UCSD-AML1 (cell line): ENCODE results near the gene ZBTB46.

Experiments
- DNase-seq: peaks from one replicate; lab custom pipeline; 2025; ENCODE audit not compliant: unreplicated experiment; lab: John Stamatoyannopoulos, UW

The ZBTB46 gene

DNA sequence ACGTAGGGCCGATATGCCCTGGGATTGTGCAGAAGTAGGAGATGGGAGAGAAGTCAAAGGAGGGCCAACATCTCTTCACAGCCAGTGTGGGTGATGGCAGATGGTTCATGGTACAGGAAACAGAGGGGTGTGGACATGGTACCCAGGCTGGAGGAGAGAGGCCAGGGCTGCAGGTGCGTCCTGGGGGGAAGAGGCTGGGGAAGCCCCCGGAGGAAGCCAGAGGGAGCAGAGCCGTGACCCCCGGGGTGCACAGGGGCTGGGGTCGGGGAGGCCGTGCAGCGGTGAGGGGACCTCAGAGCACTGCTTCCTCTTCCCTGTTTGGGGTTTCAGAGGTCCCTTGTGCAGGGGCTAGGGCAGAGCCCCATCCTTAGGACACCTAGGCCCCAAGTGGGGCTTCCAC, 11.2 kb upstream of the ZBTB46 start:
- no peak for DNase-seq

DNA sequence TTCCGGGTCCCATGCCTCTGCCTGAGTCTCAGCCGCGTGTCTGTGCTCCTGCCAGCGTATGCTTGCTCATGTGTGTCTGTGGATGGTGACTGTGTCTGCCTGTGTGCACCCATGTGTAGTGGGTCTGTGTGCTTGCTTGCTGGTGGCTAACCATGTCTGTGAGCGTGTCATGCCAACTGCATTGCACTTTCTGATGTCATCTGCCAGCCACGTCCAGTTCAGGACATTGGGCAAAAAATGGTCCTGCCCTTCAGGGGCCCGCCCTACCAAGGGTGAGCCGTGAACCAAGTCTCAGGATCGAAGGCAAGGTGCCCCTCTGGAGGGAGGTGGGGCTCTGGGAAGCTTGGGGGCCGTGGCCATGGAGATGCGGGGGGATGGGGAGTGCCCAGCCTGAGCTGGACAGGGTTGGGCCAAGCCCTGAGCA, 9.4 kb upstream of the ZBTB46 start:
- DNase-seq = no peak

DNA sequence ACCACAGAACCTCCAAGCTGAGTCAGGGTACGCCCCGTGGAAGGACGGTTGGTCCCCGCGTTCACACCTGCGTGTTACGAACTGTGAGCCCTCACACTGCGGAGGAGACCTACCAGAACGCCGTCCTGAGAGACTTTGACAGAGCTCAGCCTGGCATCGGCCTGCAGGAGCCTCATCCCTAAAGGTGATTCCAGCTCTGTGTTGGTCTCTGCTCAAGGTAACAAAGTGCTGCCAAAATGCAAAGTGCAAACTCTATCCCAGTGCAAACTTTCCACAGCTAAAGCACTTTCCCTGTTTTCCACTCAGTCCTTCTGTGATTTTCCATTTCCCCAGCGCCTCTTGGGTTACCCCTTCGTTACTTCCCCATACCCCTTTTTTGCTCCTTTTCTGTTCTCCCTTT, 8.6 kb upstream of the ZBTB46 start:
- no peak for DNase-seq

DNA sequence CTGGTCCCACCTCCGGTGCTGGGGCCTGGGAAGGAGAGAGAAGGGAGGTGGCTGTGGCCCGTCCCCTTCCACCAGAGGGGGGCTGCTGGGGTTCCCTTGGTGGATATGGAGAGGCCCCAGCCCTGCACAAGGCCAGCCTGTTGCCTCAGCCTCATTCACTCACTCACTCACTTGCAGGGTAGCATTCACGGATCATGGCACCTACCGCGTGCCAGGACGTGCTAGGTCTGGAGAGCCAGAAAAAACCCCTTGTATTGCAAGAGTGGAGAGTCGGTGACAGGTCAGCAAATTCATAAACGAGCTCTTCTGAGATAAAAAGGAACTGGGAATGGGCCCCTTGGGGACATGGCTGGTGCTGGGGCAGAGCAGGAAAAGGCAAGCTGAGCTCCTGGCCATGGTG, 6.4 kb upstream of the ZBTB46 start:
- no peak for DNase-seq

DNA sequence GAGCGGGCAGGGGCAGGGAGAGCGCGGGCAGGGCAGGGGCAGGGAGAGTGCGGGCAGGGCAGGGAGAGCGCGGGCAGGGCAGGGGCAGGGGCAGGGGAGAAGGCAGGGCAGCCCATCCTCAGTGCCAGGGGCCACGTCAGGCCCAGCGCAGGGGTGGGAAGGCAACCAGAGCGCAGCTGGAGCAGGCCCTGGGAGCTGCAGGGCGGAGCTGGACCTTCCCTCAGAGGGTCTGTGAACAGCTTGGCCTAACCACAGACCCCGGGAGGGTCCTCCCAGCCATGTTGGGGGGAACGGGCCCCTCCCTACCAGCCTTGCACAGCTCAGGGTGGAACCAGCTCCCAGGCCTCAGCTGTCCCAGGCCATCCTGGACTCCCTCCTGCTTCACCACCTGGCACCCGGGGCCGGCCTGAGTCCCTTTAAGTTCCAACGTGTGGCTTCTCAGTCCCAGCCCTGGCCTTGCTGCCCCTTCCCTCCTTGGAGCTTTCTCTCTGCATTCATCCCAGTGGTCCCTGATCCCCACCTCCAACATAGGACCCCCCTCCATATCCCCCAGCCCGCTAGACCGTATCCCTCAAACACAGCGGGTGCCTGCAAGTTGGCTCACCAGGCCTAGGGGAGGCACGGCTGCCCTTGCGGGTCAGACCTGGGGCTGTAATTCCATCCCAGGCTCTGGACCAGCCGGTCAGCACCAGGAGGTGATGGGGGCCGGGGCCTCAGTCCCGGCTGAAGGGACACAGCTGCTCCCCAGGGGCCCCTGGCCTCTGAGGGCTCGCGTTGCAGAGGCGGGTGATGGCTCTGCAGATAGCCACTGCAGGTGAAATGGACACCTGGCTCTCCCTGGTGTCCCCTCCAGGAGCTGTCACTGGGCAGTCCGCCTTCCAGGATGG, 5.6 kb upstream of the ZBTB46 start:
- DNase-seq = no peak

DNA sequence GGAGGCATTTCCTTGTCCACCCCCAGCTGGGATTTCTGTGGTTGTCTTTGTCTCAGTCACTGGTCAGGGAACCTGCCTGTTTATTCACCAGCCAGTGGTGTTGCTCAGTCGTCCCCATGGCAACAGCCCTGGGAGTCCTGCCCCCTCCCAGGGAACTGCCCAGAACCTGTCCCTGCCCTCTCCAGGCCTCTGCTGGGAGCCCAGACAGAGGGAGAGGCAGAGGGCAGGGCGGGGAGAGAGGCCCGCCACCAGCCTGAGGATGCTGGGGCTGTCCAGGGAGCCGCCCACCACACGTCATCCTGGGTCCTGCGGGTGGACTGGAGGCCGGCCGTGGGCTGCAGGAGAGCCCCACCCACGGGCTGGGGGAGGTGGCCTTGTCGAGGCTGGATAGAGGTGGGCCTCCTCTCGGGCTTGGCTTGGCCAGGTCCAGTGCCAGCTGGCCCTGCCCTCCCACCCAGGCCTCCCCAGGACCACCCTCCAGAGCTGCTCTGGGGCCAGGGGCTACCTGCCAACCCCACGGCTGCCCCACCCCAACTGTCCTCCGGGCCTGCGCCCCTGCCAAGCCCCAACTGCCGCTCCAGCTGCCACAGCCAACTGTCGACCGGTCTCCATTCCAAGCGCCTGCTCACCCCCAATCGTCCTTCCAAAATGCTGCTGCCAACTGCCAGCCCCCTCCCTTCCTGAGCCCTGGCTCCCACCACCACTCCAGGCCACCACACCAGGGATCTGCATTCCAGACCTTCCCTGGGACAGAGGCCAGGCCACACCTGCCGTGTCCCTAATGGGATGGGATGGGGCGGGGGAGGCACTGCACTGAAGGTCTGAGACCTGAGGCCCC, 4.2 kb upstream of the ZBTB46 start:
- peak; percentile 59 for DNase-seq

DNA sequence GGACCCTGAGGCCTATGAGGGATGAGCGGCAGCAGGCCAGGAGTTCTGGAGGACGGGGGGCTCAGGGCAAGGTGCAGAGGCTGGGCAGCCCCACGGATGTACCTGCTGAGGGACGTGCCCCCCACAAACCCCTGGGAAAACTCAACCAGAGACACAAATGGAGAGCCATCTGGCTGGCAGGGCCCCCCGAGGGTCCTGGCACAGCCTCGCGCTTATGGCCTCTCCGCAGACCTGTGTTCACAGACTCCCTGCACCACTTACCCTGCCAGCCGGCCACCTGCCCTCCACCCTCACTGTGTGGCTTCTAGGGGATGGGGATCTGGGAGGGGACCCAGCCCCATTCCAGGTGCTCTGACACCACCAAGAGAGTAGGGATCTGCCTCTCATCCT, 3.4 kb upstream of the ZBTB46 start:
- no peak for DNase-seq

DNA sequence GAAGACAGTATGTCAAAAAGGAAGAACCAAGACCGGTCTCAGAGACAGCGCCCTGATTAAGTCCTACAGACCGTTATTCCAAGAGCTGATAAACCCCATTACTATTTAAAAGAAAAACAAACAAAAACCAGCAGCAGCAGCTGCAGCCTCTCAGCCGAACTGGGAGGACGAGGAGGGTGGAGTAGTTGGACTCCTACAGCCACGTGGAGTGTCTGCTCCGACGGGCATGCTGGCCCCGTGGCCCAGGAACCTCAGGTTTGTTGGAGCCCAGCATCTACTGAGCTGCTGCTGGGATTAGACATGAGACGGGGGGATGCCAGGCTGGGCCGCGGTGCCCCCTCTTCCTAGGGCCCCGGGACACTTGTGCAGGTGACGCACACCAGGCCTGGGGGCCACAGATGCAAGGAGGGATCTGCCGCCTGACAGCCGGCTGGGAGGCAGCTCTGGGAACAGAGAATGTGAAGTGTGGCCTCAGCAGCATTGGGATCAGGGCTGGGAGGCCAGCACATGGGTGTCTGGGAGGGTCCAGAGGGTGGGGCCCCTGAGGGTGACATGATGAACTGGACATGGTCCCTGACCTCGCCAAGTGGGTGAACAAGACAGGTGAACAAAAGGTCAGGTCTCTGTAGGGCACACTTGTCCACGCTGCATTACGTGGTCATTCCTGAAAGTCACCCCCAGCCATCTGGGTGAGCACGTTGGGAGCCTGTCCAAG, 2.9 kb upstream of the ZBTB46 start:
- DNase-seq = no peak

DNA sequence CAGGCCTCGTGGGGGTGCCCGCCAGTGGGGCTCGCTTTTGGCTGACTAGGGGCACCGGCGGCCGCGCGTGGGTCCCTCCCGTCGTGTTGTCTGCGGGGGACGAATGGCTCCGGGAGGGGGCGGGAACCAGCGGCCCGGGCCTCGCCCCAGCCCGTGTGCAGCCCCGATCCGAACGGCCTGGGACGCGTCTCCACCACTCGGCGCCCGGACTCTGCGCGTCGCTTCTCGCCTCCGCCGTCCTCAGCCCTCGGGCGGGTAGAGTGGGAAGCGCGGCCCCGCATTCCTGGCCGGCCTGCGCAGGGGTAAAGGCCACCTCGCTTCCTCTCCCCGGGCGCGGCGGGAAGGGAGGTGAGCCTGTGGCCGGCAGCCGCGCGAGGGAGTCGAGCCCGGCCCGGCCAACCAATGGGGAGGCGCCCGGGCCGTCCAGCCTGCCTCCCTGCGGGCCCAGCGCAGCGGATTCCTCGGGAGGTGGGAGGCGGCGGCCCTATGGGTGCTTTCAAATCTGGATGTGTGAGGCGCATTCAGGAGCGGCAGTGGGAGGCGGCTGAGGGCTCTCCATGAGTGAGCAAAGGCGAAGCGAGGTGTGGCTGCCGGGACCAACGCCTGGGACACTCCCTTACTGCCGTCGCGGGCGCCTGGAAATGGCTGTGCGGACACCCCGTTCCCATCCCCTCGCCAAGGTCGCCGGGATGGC, 1.1 kb upstream of the ZBTB46 start:
- DNase-seq = peak; percentile 63

DNA sequence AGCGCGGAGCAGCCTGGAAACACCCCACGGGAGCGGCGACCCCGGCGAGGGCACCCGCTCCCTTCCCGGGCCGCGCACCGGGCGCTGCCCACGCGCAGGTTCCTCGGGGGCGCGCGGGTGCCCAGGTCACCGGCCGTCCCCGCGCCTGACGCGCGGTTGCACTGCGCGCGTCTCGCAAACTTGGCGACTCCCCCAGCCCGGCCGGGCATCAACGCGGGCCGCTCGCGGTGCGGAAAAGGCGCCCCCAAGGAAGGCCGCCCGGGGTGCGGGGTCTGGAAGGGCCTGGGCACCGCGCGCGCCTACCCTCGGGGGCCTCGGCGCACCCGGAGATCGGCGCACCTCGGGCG, 555 bp upstream of the ZBTB46 start:
- no peak for DNase-seq

DNA sequence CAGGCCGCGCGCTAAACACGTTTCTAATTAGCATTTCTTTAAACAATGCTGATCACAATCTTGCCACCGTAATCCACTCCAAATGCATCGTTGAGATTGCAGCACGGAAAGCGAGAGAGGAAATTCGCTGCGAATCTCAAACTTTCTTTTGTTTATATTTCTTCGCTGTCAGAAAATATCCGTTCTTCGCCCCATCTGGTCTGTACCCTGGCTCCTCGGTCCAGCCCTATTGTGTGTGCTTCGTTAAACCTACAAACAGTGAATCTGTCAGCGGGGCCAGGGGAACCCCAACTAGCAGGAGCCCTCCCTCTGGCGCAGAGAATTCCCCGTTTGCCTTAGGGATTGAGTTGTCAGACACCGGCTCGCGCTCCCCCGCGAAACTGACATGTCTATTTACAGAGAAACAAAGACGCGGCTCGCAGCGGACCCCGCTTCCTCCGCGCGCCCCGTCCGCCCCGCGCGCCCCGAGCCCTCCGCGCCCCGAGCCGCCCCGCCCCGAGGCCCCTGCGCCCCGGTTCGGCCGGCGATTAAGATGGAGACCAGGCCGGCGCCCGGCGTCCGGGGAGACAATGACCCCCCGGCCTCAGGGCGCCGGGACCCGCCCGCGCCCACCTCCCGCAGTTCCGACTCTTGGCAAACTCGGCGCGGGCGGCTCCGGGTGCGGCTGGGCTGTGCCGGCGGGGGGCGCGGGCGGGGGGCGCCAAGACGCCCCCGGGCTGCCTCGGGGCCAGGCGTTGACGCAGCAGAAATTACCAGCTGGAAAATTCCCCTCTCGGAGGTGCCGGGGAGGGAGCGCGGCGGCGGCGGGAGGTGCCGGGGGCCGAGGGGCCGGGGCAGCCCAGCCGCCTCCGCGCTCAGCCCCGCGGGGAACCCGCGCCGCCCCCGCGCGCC, 874 bp downstream of the ZBTB46 start:
- DNase-seq = no peak

DNA sequence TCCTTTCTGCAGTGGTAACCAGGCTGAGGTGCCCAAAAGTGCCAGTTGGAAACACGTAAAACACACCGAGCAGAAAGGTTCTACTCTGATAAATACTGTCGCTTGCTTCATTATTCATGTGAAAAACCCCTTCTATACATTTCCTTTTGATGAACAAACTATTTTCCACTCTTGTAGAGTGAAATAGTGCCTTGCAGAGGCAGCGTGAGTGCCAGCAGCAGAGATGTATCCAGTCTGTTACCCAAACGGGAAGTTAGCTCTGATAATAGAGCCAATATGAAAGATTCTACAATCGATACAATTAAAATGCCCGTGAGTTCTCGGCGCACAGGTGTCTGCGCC, 1.5 kb downstream of the ZBTB46 start:
- DNase-seq = no peak

DNA sequence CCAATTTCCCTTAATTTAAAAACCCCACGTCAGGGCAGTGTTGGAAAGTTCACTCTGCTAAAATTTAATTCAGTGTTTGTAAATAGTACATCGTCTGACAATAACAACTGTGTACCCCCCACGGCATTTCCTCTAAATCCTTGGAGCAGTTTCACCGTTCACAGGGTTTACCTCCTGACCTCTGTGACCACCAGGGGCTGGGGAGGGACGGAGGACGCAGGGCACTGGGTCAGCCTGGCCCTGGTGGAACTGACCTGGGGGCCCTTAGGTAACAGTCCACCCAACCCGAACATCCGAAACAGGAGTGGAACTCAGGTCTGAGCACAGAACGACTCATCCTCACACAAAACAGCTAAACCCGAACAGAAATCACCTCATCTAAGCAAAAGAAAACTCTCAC, 2.1 kb downstream of the ZBTB46 start:
- DNase-seq = no peak

DNA sequence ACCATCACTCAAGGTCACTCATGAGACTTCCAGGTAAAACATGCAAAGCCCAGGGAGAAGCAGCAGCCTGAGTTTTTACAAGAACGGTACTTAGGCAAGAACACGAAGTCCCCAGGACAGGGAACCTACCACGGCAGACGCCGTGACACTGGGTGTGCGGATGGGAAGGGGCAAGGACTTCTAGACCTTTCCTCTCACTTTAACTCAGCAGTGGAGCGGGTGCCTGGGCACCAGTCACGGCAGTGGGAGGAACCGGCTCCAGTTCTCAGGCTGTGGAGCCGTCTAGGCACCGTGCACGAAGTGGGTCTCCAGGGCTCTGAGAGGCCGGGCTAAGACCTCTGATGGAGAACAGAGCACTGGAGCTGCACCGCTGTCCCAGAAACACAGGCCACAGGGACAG, 2.5 kb downstream of the ZBTB46 start:
- DNase-seq = no peak

DNA sequence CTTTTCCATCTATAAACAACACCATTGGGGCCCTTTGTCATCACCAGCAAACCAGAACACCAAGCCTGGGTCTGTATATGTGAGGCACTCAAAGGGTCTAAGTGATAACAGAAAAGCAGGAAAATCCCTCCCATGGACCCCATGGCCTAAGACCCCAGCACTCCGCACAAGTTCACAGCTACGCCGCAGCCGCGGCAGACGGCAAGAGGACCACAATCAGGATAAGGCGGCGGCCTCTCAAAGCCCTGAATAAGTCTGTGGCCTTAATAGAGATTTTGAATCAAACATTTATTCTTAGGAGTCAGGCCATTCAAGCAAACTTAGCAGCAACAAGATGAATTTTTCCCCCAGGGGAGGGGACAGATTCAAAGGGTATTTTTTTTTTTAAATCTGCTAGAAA, 2.9 kb downstream of the ZBTB46 start:
- DNase-seq = no peak

DNA sequence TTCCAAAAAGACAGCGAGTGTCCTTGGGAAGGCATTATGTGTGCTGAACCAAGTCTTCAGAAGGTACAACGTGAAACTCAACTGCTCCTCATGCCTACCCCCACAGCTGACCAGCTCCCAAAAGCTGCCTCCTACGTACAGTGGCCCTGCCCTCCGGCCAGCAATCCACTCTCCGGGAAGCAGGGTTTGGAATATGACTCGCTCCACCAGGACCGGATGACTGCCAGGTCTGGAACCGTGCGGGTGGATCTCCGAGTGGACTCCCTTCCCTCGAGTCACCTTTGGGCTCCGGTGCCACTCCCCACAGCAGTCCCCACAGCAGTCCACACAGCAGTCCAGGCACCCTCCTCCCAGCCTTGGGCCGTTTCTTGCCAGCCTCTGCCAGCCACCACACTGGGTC, 4.3 kb downstream of the ZBTB46 start:
- DNase-seq = no peak

DNA sequence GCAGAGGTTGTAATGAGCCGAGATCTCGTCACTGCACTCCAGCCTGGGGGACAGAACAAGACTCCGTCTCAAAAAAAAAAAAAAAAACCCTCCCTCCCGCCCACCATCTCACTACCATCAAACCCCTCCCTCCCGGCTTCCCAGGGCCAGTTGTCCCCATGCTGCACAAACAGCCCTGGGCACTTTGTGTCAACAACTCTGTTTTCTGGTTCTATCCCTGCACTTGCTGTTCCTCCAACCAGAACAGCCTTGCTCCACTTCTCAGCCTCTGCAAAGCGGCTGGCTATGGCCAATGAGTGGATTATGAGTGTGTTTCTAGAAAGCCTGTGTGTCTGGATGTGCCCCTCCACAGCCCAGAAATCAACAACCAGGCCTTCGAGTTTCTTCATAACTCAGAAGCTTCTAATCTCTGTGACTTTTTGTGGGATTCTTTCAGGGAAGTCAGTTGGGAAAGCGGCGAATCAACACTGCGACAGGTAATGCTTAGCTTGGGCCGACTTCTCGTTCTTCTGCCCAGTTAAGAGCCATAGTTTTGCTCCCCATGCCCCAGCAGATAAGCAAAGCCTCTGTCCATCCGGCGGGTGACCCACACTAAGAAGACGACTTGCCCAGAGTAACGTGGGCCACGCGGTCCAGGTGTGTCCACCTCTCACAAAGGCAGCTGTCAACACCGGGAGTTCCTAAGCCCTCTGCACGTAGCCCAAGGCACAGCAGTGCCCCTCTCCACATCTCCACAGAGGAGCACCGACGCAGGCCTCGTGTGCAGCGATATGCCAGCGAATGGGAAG, 5.5 kb downstream of the ZBTB46 start:
- no peak for DNase-seq

DNA sequence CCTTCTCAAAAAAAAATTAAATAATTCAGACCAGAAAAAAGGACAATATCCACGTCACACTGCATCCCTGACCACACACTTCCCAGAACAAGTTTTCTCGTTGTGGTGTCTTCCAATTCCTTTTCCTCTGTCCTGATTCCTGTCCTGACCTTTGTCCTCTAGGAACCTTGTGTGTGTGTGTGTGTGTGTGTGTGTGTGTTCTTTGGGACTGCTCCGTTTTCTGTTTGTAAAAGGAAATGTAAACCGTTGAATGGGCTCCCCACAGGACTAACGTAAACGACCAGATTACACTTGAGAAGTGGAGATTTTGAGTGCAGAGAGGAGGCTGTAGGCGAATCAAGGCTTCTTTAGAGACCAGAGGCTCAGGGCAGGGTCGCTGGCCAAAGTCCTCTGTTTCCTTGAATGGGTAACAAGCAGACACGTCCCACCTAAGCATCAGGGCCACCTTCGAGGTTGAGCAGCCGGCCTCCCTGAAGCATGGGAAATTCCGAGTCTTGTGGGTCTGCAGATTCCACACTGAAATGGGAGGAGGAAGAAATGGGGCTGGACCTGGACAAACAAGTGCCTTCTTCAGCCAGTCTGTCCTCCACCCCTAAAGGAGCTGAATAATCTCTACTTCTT, 7.3 kb downstream of the ZBTB46 start:
- no peak for DNase-seq

DNA sequence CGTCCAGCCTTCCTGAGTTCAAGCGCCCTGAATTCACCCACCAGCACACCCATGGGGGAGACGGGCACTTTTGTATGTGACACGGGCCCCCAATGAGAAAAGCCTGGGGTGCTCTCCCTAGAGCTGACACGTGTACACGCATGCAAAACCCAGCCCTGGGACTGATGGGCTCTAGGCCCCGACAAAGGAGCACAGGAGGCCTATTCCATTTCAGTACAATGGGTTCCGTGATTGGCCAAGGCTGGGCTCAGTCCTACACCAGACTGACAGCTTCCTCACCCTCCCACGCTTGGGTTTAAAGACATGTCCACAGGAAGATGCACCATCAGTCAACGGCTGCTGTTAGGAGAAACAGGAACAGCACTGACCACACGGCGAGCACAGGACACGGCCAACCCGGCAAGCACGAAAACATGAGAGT, 8.8 kb downstream of the ZBTB46 start:
- peak; percentile 75 for DNase-seq
